HL-60 (cell line): ENCODE data around the gene CDHR5.

Experiments
- DNase-seq, 2 experiments: peaks; one replicate each; pipeline ENCODE4 v3.0.0-alpha.2; 2010 to 2020; ENCODE audit warnings: low read depth in 1 of 2, low spot score in 1 of 2
- H3K27ac ChIP-seq: fragments of 250-450 bp; sonication (Bioruptor Pico); replicated peaks from 2 replicates; pipeline ENCODE4 v1.5.1; 2020; ENCODE audit warnings: mild to moderate bottlenecking, moderate library complexity
- H3K27me3 ChIP-seq: fragments of 250-450 bp; sonication (Bioruptor Pico); 2 replicates; pipeline ENCODE4 v1.5.1; 2021; ENCODE audit warnings: mild to moderate bottlenecking, moderate library complexity; ENCODE audit not compliant: insufficient read depth, poor library complexity, severe bottlenecking
- H3K4me3 ChIP-seq: replicated peaks from 2 replicates; pipeline ENCODE4 v1.5.1; 2011; ENCODE audit warnings: mild to moderate bottlenecking, control low read depth, low read length; ENCODE audit not compliant: insufficient read depth
- GABPA ChIP-seq: IDR thresholded peaks from 2 replicates; pipeline ENCODE4 v1.6.1; 2012; ENCODE audit warnings: low read depth
- POLR2AphosphoS5 ChIP-seq: IDR thresholded peaks from 2 replicates; pipeline ENCODE4 v1.6.1; 2012; ENCODE audit warnings: low read depth
- SPI1 ChIP-seq: IDR thresholded peaks from 2 replicates; pipeline ENCODE4 v1.6.1; 2012; ENCODE audit warnings: low read depth, mild to moderate bottlenecking, borderline replicate concordance
- TF ChIP-seq, protein P1 (sequence below): IDR thresholded peaks from one replicate; pipeline ENCODE4 v1.5.1; 2011; ENCODE audit warnings: low read length, control low read depth, inconsistent platforms; ENCODE audit not compliant: insufficient read depth
- TF ChIP-seq, protein P2 (sequence below): IDR thresholded peaks from 2 replicates; pipeline ENCODE4 v1.6.1; 2012; ENCODE audit warnings: low read depth; ENCODE audit not compliant: insufficient replicate concordance

Gene CDHR5

DNA sequence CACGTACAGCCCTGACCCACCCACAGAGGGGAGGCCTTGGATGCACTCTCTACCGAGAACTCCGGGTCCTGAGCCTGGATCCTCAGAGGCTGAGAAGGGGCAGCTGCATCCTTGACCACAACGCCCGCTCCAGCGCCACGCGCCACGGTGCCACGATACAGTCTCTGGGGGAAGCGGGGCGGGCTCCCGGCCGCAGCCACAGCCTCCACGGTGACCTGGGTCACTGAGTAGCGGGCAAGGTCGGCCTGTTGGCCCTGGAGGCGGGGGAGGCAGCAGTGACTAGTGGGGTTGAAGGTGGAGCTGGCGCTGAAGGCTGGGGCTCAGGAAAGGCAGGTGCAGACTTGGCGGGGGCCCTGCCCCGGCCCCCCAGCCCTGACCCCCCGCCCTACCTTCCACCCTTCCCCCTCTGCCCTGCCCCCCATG, 5.1 kb downstream of the CDHR5 start:
- TF ChIP-seq POLR2AphosphoS5 (no peak), SPI1 (no peak), GABPA (no peak)
- TF ChIP-seq, protein P1, sequence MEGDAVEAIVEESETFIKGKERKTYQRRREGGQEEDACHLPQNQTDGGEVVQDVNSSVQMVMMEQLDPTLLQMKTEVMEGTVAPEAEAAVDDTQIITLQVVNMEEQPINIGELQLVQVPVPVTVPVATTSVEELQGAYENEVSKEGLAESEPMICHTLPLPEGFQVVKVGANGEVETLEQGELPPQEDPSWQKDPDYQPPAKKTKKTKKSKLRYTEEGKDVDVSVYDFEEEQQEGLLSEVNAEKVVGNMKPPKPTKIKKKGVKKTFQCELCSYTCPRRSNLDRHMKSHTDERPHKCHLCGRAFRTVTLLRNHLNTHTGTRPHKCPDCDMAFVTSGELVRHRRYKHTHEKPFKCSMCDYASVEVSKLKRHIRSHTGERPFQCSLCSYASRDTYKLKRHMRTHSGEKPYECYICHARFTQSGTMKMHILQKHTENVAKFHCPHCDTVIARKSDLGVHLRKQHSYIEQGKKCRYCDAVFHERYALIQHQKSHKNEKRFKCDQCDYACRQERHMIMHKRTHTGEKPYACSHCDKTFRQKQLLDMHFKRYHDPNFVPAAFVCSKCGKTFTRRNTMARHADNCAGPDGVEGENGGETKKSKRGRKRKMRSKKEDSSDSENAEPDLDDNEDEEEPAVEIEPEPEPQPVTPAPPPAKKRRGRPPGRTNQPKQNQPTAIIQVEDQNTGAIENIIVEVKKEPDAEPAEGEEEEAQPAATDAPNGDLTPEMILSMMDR: no peak
- TF ChIP-seq, protein P2, sequence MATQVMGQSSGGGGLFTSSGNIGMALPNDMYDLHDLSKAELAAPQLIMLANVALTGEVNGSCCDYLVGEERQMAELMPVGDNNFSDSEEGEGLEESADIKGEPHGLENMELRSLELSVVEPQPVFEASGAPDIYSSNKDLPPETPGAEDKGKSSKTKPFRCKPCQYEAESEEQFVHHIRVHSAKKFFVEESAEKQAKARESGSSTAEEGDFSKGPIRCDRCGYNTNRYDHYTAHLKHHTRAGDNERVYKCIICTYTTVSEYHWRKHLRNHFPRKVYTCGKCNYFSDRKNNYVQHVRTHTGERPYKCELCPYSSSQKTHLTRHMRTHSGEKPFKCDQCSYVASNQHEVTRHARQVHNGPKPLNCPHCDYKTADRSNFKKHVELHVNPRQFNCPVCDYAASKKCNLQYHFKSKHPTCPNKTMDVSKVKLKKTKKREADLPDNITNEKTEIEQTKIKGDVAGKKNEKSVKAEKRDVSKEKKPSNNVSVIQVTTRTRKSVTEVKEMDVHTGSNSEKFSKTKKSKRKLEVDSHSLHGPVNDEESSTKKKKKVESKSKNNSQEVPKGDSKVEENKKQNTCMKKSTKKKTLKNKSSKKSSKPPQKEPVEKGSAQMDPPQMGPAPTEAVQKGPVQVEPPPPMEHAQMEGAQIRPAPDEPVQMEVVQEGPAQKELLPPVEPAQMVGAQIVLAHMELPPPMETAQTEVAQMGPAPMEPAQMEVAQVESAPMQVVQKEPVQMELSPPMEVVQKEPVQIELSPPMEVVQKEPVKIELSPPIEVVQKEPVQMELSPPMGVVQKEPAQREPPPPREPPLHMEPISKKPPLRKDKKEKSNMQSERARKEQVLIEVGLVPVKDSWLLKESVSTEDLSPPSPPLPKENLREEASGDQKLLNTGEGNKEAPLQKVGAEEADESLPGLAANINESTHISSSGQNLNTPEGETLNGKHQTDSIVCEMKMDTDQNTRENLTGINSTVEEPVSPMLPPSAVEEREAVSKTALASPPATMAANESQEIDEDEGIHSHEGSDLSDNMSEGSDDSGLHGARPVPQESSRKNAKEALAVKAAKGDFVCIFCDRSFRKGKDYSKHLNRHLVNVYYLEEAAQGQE: no peak
- Histone ChIP-seq H3K27ac (no peak overlapping the region), H3K4me3 (no peak overlapping the region), H3K27me3 (no peaks in the 10 kb centered on the region)
- DNase-seq: no peak

DNA sequence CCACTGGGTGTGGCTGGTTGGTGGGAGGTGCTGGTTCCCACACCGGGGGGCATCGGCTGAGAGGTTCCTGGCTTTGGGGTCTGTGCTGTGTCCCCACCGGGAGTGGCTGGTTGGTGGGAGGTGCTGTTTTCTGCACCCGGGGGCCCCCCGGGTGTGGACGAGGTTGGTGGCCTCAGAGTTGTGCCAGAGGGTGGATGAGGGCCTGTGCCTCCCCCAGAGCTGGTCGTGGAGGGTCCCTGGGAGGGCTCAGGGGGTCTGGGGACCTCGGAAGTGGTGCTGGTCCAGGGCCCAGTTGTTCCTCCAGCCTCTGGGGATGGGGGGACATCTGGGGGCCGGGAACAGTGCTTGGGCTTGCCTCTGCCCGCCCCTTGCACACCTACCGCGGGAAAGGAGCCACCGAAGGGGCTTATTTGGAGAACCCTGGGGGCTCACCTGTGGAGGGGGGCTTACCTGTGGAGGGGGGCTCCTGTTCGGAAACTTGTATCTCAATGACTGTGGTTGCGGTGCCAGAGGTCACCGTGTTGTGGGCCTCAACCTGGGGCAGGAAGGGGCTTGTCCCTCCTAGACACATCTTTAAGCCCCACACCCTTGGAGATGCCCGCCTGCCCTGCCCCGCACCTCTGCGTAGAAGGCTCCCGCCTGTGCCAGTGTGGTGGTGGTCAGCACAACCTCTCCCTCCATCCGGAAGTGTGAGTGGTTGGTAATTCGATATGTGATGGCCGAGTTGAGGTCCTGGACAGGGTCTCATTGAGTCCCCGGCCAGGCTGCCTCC, 5.7 kb downstream of the CDHR5 start:
- DNase-seq: no peak
- no peak for TF ChIP-seq SPI1
- no peak overlapping the region for H3K27ac ChIP-seq
- H3K4me3 ChIP-seq: no peak overlapping the region
- no peaks in the 10 kb centered on the region for H3K27me3 ChIP-seq

DNA sequence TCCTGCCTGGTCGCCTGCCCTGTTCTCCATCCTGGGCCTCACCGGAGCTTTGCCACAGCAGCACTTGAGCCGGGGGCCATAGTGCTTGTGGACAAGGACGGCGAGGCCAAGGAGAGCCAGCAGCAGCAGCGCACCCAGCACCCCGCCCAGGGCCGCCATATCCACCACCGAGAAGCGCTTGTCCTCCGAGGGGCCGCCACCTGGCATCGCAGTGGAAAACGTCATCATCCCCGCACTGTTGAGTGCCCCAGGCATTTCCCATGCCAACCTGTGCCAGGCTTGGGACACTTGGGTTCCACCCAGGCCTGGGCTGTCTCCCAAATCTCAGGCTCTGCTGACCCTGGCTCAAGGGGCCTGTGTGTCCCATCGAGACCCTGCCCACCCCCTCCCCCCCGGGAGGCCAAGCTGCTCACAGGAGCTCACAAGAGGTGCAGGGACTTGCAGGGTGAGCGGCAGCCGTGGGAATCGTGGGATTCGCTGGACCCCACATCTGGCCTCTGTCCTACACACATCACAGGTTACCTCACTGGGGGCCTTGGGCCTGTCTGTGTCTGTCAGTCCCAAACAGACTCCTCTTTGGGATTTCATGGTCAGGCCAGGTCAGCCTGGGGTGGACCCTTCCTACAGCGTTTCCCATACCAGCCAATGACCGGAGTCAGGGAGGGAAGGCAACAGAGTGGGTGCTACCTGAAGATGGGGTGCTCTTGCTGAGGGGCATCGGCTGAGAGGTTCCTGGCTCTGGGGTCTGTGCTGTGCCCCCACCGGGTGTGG, 6.7 kb downstream of the CDHR5 start:
- Histone ChIP-seq H3K27me3 (no peaks in the 10 kb centered on the region), H3K4me3 (no peak overlapping the region), H3K27ac (no peak overlapping the region)
- no peak for DNase-seq
- TF ChIP-seq SPI1 (no peak), GABPA (no peak), POLR2AphosphoS5 (no peak)
- TF ChIP-seq, protein P2: no peak
- TF ChIP-seq, protein P1: no peak

DNA sequence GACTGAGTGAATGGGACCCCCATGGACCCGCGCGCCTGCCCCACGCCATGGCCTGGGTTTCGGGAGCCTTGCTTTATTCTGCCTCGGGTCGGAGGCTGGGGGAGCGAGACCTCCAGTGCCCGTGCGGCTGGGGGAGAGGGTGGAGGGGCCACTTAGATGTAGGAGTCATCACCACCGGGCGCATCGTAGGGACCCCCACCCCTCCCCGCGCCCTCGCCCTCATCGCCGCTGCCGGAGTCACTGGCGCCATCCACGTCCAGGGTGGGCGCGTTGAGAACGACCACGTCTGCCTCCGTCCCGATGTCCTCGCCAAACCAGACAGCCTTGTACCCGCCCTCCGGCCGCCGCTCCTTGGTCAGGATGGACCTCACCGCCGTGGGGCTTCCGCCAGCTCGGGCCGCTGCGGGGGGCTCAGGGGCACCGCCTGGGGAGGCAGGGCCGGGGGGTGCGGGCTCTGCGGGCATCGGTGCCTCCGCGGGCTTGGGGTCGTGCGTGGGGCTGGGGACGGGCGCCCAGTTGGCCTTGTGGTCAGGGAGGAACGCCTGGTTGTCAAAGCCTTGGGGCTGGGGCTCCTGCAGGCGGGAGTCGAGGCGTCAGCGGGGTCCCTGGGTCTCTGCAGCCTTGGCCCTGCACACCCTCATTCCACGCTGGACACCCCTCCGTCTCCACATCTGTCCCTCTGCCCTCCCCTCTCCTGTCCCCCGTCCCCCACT, 7.4 kb downstream of the CDHR5 start:
- no peak overlapping the region for H3K4me3 ChIP-seq
- no peak for DNase-seq
- H3K27ac ChIP-seq: no peak overlapping the region
- H3K27me3 ChIP-seq: no peaks in the 10 kb centered on the region
- TF ChIP-seq SPI1 (no peak), GABPA (no peak), POLR2AphosphoS5 (no peak)
- TF ChIP-seq, protein P2: no peak
- TF ChIP-seq, protein P1: no peak
